ENCODE results near the gene EXT2.

EXT2 gene

DNA sequence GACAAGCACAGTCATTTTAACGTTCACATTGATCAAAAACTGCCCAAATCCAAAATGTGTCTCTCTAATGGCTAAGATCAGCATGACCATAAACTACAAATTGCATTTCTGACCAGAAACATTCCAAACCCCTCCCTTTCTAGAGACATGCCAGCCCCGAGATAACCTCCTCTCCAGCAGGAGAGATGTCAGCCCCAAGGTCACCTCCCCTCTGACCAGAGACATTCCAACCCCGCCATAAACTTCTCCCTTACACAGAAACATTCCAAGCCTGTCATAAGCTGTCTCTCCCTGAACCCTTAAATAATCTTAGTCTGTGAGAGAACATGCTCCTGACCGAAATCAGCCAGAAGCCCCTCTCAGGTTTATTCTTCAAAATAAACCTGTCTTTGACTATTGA lies 6.6 kb upstream of the EXT2 start:
- TF ChIP-seq TAF1 (IDR thresholded peaks at IDR 0.05; ENCODE audit: borderline replicate concordance, insufficient read depth, low read length): no peak
- TF ChIP-seq SIN3A (IDR thresholded peaks at IDR 0.05; ENCODE audit: borderline replicate concordance, insufficient read depth, low read length): no peak
- TF ChIP-seq FOXP2 (optimal IDR thresholded peaks at IDR 0.05; ENCODE audit: borderline replicate concordance, extremely low read depth, extremely low read length, insufficient read depth): no peak
- TF ChIP-seq POLR2AphosphoS5 (IDR thresholded peaks at IDR 0.05; ENCODE audit: low read depth, low read length): no peak
- TF ChIP-seq, protein P1, sequence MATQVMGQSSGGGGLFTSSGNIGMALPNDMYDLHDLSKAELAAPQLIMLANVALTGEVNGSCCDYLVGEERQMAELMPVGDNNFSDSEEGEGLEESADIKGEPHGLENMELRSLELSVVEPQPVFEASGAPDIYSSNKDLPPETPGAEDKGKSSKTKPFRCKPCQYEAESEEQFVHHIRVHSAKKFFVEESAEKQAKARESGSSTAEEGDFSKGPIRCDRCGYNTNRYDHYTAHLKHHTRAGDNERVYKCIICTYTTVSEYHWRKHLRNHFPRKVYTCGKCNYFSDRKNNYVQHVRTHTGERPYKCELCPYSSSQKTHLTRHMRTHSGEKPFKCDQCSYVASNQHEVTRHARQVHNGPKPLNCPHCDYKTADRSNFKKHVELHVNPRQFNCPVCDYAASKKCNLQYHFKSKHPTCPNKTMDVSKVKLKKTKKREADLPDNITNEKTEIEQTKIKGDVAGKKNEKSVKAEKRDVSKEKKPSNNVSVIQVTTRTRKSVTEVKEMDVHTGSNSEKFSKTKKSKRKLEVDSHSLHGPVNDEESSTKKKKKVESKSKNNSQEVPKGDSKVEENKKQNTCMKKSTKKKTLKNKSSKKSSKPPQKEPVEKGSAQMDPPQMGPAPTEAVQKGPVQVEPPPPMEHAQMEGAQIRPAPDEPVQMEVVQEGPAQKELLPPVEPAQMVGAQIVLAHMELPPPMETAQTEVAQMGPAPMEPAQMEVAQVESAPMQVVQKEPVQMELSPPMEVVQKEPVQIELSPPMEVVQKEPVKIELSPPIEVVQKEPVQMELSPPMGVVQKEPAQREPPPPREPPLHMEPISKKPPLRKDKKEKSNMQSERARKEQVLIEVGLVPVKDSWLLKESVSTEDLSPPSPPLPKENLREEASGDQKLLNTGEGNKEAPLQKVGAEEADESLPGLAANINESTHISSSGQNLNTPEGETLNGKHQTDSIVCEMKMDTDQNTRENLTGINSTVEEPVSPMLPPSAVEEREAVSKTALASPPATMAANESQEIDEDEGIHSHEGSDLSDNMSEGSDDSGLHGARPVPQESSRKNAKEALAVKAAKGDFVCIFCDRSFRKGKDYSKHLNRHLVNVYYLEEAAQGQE (IDR thresholded peaks at IDR 0.05; ENCODE audit: insufficient read depth in 1 of 2, low read depth in 2 of 2, low read length in 2 of 2): no peak

DNA sequence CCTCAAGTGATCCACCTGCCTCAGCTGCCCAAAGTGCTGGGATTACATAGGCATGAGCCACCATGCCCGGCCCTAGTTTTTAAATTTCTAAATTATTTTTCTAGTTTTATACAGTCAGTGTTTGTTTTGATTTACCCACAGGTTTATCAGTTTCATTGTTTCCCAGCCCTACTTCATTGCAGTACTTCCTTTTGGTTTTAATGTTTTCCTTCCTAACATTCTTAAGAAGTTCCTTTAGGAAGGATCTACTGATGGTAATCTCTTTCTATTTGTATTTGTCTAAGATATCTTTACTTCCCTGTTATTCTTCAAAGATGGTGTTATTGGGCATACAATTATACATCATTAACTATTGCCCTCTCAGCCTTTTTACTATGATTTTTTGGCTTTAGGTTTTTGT lies 4.9 kb upstream of the EXT2 start:
- TF ChIP-seq SIN3A (IDR thresholded peaks at IDR 0.05; ENCODE audit: borderline replicate concordance, insufficient read depth, low read length): no peak
- no peak for TF ChIP-seq POLR2AphosphoS5 (IDR thresholded peaks at IDR 0.05; ENCODE audit: low read depth, low read length)
- TF ChIP-seq, protein P1 (IDR thresholded peaks at IDR 0.05; ENCODE audit: insufficient read depth in 1 of 2, low read depth in 2 of 2, low read length in 2 of 2): no peak
- no peak for TF ChIP-seq FOXP2 (optimal IDR thresholded peaks at IDR 0.05; ENCODE audit: borderline replicate concordance, extremely low read depth, extremely low read length, insufficient read depth)
- no peak for TF ChIP-seq TAF1 (IDR thresholded peaks at IDR 0.05; ENCODE audit: borderline replicate concordance, insufficient read depth, low read length)

DNA sequence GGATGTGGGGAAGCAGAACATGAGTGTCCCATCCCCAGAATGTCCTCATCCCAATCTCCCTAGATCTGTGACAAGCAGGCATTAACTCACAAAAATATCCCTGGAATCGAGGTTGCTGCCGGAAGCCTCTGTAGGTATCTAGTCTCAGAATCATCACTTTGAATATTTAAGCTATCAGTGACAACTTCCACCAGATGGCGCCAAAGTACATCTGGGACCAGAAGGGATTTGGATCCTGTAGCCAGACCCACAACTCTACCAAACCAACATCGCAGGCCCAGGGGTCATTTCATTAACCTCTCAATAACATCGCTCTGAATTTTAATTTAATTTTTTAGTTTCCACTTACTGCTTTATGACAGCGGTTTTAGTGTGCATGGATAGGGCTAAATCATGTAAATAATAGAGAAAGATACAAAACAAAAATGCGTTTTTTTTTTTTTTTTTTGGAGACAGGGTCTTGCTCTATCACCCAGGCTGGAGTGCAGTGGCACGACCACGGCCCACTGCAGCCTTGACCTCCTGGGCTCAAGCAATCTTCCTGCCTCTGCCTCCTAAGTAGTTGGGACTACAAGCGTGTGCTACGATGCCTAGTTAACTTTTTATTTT lies 1.1 kb upstream of the EXT2 start:
- TF ChIP-seq TAF1 (IDR thresholded peaks at IDR 0.05; ENCODE audit: borderline replicate concordance, insufficient read depth, low read length): no peak
- no peak for TF ChIP-seq SIN3A (IDR thresholded peaks at IDR 0.05; ENCODE audit: borderline replicate concordance, insufficient read depth, low read length)
- no peak for TF ChIP-seq POLR2AphosphoS5 (IDR thresholded peaks at IDR 0.05; ENCODE audit: low read depth, low read length)
- TF ChIP-seq, protein P1 (IDR thresholded peaks at IDR 0.05; ENCODE audit: insufficient read depth in 1 of 2, low read depth in 2 of 2, low read length in 2 of 2): no peak
- TF ChIP-seq FOXP2 (optimal IDR thresholded peaks at IDR 0.05; ENCODE audit: borderline replicate concordance, extremely low read depth, extremely low read length, insufficient read depth): no peak

DNA sequence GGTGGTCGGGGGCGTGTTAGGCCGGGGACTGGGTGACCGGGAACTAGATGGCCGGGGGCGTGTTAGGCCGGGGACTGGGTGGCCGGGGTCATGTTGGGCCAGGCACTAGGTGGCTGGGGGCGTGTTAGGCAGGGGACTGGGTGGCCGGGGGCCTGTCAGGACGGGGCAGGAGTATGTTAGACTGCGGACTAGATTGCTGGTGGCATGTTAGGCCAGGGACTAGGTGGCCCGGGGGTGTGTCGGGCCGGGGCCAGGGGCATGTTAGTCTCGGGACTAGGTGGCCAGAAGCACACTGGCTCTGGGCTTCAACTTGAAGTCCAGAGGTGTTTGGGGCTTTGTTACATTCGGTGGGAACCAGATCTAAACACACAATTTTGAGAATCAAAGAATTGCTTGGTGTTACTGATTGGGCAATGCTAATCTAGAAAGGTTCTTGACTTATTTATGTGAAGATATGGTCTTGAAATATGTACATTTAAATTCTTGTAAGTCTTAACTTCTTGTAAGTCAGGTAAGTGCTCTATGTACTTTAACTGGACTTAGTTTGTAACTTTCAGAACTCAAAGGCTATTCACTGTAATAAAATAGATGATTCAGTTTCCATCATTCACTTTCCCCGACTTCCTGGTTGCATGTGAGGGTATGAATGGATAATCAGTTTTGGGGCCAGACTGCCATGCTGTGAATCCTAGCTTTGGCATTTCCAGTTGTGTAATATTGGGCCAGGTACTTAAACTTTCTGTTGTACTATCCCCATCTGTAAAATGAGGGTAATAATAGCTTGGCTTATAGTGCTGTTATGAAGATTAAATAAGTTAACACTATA lies 1.1 kb downstream of the EXT2 start:
- TF ChIP-seq FOXP2 (optimal IDR thresholded peaks at IDR 0.05; ENCODE audit: borderline replicate concordance, extremely low read depth, extremely low read length, insufficient read depth) (no peak), TAF1 (IDR thresholded peaks at IDR 0.05; ENCODE audit: borderline replicate concordance, insufficient read depth, low read length) (no peak)

DNA sequence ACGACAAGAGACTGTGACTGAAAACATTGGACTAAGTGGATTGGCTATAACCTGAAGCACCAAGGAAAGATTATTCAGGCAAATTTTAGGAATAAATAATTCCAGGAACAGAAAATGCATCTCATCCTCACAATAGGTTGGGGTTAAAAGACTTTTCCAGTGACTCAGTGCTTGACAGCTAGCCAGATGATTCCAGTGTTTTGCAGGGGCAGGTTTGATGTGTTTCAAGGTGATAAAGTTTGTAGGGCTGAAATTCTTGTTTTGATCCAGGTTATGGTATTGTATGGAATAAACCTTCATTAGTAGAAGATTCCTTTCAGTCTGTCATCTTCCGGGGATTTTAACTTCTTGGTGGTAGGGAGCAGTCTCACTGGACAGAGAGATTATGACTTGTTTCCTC lies 2.3 kb downstream of the EXT2 start:
- TF ChIP-seq SIN3A (IDR thresholded peaks at IDR 0.05; ENCODE audit: borderline replicate concordance, insufficient read depth, low read length): no peak
- TF ChIP-seq, protein P1 (IDR thresholded peaks at IDR 0.05; ENCODE audit: insufficient read depth in 1 of 2, low read depth in 2 of 2, low read length in 2 of 2): no peak
- TF ChIP-seq POLR2AphosphoS5 (IDR thresholded peaks at IDR 0.05; ENCODE audit: low read depth, low read length): no peak
- TF ChIP-seq TAF1 (IDR thresholded peaks at IDR 0.05; ENCODE audit: borderline replicate concordance, insufficient read depth, low read length): no peak
- TF ChIP-seq FOXP2 (optimal IDR thresholded peaks at IDR 0.05; ENCODE audit: borderline replicate concordance, extremely low read depth, extremely low read length, insufficient read depth): no peak
